Measurements from ENCODE around the gene RASSF4.
A peak's percentile ranks its signal among the peaks of the same experiment; 100 is the strongest.

- TF ChIP-seq CTCF (IDR thresholded peaks at IDR 0.05 in 2 of 3, conservative IDR thresholded peaks at IDR 0.05 in 1 of 3; ENCODE audit: borderline replicate concordance in 1 of 3, insufficient read depth in 1 of 3, low read depth in 2 of 3, low read length in 2 of 3) (peak; percentile 63 to 97 (median 85)), EZH2 (IDR thresholded peaks at IDR 0.05) (no peak), EZH2phosphoT487 (IDR thresholded peaks at IDR 0.05; ENCODE audit: borderline replicate concordance) (no peak), POLR2A (IDR thresholded peaks at IDR 0.05; ENCODE audit: borderline replicate concordance, extremely low read depth, insufficient read depth, insufficient read length) (no peak), SP1 (IDR thresholded peaks at IDR 0.05; ENCODE audit: low read depth) (no peak), JUND (IDR thresholded peaks at IDR 0.05) (no peak), RAD21 (IDR thresholded peaks at IDR 0.05; ENCODE audit: low read depth) (peak; percentile 95), CEBPB (IDR thresholded peaks at IDR 0.05; ENCODE audit: low read depth) (no peak), REST (IDR thresholded peaks at IDR 0.05; ENCODE audit: low read depth) (no peak), ZNF274 (IDR thresholded peaks at IDR 0.05; ENCODE audit: low read depth, low read length) (no peak), POLR2AphosphoS5 (IDR thresholded peaks at IDR 0.05; ENCODE audit: low read depth, low read length) (no peak), MAX (IDR thresholded peaks at IDR 0.05) (0 out of 2 replicates have a peak, but pooled peaks have one; percentile 28), YY1 (IDR thresholded peaks at IDR 0.05; ENCODE audit: extremely low read depth, insufficient replicate concordance, low read depth, low read length) (no peak), ZBTB33 (IDR thresholded peaks at IDR 0.05; ENCODE audit: extremely low read depth, insufficient replicate concordance, low read length) (no peak)
Measured at GRCh38 chr10:45008524-45009161, 49.0 kb downstream of the RASSF4 start.
